AG04450 (cell line): ENCODE data around the gene IGFL2. TPM values are rescaled to one million over a fixed set of nuclear protein-coding genes. Genes with fewer than 3 reads are reported as not detected.
"Not testable (repeated sequence)": the region's sequence is repeated elsewhere in the genome, so short reads cannot be mapped to it uniquely, and the experiment has no call there.

ENCODE experiments used
- CTCF ChIA-PET: fragments of 300-600, 350-600 bp; formaldehyde crosslinking; extraction: SDS; loops from one replicate; lab custom pipeline; 2022; ENCODE audit warnings: antibody characterized with exemption, inconsistent platforms; lab: Charles Lee
- POLR2A ChIA-PET: fragments of 350-600 bp; formaldehyde crosslinking; extraction: SDS; loops from one replicate; lab custom pipeline; 2021; ENCODE audit warnings: antibody characterized with exemption, inconsistent platforms; lab: Yijun Ruan, JAX
- DNase-seq: peaks from one replicate; pipeline ENCODE4 v3.0.0-alpha.2; 2011; ENCODE audit warnings: low read depth, low spot score
- H3K27ac ChIP-seq: one replicate; pipeline ENCODE4 v1.5.1; 2012; ENCODE audit warnings: low read depth, low read length, control low read depth
- H3K27me3 ChIP-seq: one replicate; pipeline ENCODE4 v1.6.0; 2012; ENCODE audit warnings: low read length; ENCODE audit not compliant: control insufficient read depth, insufficient read depth
- H3K4me3 ChIP-seq: 2 replicates; pipeline ENCODE4 v1.5.1; 2011; ENCODE audit warnings: mild to moderate bottlenecking, low read depth, low read length, control low read depth
- H3K9me3 ChIP-seq: 2 replicates; pipeline ENCODE4 v1.5.1; 2012; ENCODE audit warnings: low read length; ENCODE audit not compliant: control insufficient read depth, insufficient read depth
- polyA plus RNA-seq: library from polyadenylated mRNA; depleted of rRNA; stranded (reverse); fragments of >200 nt; gene quantifications from 2 replicates; pipeline ENCODE4 v1.2.3, GENCODE V29; 2011
- TF ChIP-seq, protein P1 (sequence below): IDR thresholded peaks from 2 replicates; pipeline ENCODE4 v1.5.1; 2011; ENCODE audit warnings: low read depth, low read length, control low read depth, inconsistent platforms

The IGFL2 gene
- polyA plus RNA-seq, 1 experiment = not detected

DNA sequence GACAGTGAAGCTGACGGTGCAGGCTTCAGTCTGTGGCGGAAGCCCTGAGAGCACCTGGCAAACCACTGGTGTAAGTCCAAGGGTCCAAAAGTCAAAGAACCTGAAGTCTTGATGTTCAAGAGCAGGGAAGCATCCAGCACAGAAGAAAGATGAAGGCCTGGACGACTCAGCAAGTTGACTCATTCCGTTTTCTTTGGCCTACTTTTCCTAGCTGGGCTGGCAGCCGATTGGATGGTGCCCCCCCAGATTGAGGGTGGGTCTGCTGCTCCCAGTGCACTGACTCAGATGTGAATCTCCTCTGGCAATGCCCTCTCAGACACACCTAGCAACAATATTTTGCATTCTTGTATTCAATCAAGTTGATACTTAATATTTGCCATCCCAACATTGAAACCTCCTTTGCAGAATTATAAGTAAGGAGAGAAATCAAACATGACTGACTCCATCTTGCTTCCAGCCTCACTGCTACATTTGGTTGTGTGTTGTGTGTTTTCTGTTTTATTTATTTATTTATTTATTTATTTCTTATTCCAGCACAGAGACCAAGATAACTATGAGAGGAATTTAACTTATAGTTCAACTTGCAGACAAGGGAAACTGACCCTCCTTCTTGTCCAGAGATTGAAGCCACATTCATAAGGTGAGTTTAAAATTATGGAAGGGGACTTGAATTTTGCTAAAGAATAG lies 32.8 kb downstream of the IGFL2 start:
- ChIA-PET CTCF (no interaction called here), POLR2A (interaction anchor here (0.5 kb wide), 1 partner anchor 713 kb away, joined by 3 read pairs; the partner anchor contains the start of gene FOSB)
- H3K9me3 ChIP-seq = no peaks in the 10 kb centered on the region; the same call in 1 of the 2 replicates
- TF ChIP-seq, protein P1, sequence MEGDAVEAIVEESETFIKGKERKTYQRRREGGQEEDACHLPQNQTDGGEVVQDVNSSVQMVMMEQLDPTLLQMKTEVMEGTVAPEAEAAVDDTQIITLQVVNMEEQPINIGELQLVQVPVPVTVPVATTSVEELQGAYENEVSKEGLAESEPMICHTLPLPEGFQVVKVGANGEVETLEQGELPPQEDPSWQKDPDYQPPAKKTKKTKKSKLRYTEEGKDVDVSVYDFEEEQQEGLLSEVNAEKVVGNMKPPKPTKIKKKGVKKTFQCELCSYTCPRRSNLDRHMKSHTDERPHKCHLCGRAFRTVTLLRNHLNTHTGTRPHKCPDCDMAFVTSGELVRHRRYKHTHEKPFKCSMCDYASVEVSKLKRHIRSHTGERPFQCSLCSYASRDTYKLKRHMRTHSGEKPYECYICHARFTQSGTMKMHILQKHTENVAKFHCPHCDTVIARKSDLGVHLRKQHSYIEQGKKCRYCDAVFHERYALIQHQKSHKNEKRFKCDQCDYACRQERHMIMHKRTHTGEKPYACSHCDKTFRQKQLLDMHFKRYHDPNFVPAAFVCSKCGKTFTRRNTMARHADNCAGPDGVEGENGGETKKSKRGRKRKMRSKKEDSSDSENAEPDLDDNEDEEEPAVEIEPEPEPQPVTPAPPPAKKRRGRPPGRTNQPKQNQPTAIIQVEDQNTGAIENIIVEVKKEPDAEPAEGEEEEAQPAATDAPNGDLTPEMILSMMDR = no peak
- no peak for DNase-seq
- H3K27ac ChIP-seq = no peak overlapping the region
- H3K4me3 ChIP-seq = no peak overlapping the region
- H3K27me3 ChIP-seq = peaks cover 24% of the 10 kb centered on the region

- H3K27ac ChIP-seq = no peak overlapping the region
- POLR2A ChIA-PET = interaction anchor here (0.5 kb wide), 1 partner anchor 714 kb away, joined by 3 read pairs; the partner anchor contains the start of gene FOSB
Measured at GRCh38 chr19:46181388-46181779, 33.3 kb downstream of the IGFL2 start.

DNA sequence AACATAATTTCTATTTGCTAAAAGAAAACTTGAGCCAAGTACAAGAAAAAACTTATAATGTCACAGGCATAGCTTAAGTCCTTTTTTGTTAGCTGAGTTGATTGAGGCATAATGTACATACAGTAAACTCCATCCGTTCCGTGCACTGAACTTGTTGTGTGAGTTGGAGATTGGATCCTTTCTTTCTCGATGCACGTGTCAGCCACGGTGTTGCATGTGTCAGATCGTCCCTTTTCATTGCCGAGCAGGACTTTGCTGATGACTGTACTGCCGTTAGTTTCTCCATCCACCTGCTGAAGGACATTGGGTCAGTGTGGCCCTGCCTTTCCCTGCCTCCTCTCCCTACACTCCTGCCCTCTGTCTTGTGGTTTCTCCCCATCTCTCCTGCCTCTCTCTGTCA lies 34.4 kb downstream of the IGFL2 start:
- TF ChIP-seq, protein P1 = no peak
- H3K27me3 ChIP-seq = peaks cover 32% of the 10 kb centered on the region
- no peaks in the 10 kb centered on the region; the same call in 1 of the 2 replicates for H3K9me3 ChIP-seq
- POLR2A ChIA-PET = no interaction called here
- CTCF ChIA-PET = no interaction called here
- H3K27ac ChIP-seq = no peak overlapping the region
- no peak overlapping the region for H3K4me3 ChIP-seq
- no peak for DNase-seq

More at GRCh38 chr19:46181388-46181779, 33.3 kb downstream of the IGFL2 start:
- no peak for DNase-seq
- TF ChIP-seq, protein P1 = no peak
- Histone ChIP-seq H3K27me3 (peaks cover 26% of the 10 kb centered on the region), H3K4me3 (no peak overlapping the region), H3K9me3 (no peaks in the 10 kb centered on the region; the same call in 1 of the 2 replicates)
- CTCF ChIA-PET = no interaction called here

GRCh38 chr19:46184775-46185710 lies 37.0 kb downstream of the IGFL2 start:
- H3K27ac ChIP-seq, H3K9me3 ChIP-seq, DNase-seq, POLR2A ChIA-PET, H3K4me3 ChIP-seq, CTCF ChIA-PET: not testable (repeated sequence)
- peaks cover 39% of the 10 kb centered on the region for H3K27me3 ChIP-seq

GRCh38 chr19:46186101-46186716 lies 38.2 kb downstream of the IGFL2 start:
- no peak for DNase-seq
- Histone ChIP-seq H3K27me3 (peaks cover 48% of the 10 kb centered on the region), H3K4me3 (no peak overlapping the region), H3K9me3 (no peaks in the 10 kb centered on the region; the same call in 1 of the 2 replicates), H3K27ac (no peak overlapping the region)
- CTCF ChIA-PET = no interaction called here
- TF ChIP-seq, protein P1 = no peak
- POLR2A ChIA-PET = no interaction called here
